ENCODE results near the gene NPFF. TPM values are rescaled to one million over a fixed set of nuclear protein-coding genes. Genes with fewer than 3 reads are reported as not detected.

The NPFF gene
- total RNA-seq, 4 donors from 2014 or later: not detected

GRCh38 chr12:53497461-53497860, 9.8 kb downstream of the NPFF start:
- no peak for TF ChIP-seq CTCF (IDR thresholded peaks at IDR 0.05)
- TF ChIP-seq POLR2A (IDR thresholded peaks at IDR 0.05): no peak
- no peak overlapping the region for H3K4me3 ChIP-seq (ENCODE audit: low read depth, poor library complexity, severe bottlenecking)
- intact Hi-C loops (cut with DNase I; ENCODE audit: low total_unique reads): no loop called here
- WGBS, 2 donors: 92 to 94% methylated on average over 3 of the region's 3 CpGs
- peak in 1 of 2 donors; percentile 70 for DNase-seq (ENCODE audit: low spot score in 2 of 2)

- no peak for TF ChIP-seq CTCF (IDR thresholded peaks at IDR 0.05)
- no peak overlapping the region for H3K4me3 ChIP-seq (ENCODE audit: low read depth, poor library complexity, severe bottlenecking)
- WGBS, 2 donors: 80 to 83% methylated on average over 1 of the region's 1 CpG
- no peak for DNase-seq (ENCODE audit: low spot score in 2 of 2)
- intact Hi-C loops (cut with DNase I; ENCODE audit: low total_unique reads): no loop called here
Measured at GRCh38 chr12:53496752-53497032, 10.6 kb downstream of the NPFF start.

GRCh38 chr12:53495903-53496751, 11.2 kb downstream of the NPFF start:
- TF ChIP-seq POLR2A (IDR thresholded peaks at IDR 0.05): no peak
- TF ChIP-seq CTCF (IDR thresholded peaks at IDR 0.05): no peak
- no peak overlapping the region for H3K4me3 ChIP-seq (ENCODE audit: low read depth, poor library complexity, severe bottlenecking)
- 38 to 45% methylated on average over 5 of the region's 5 CpGs for WGBS, 2 donors
- peak in 1 of 2 donors; percentile 67 for DNase-seq (ENCODE audit: low spot score in 2 of 2)
- intact Hi-C loops (cut with DNase I; ENCODE audit: low total_unique reads): no loop called here

- peak in 1 of 2 donors; percentile 82 for DNase-seq (ENCODE audit: low spot score in 2 of 2)
- TF ChIP-seq CTCF (IDR thresholded peaks at IDR 0.05) (no peak), POLR2A (IDR thresholded peaks at IDR 0.05) (no peak)
- H3K4me3 ChIP-seq (ENCODE audit: low read depth, poor library complexity, severe bottlenecking): no peak overlapping the region
- intact Hi-C loops (cut with DNase I; ENCODE audit: low total_unique reads): no loop called here
- 37% methylated on average over 11 of the region's 11 CpGs for WGBS, 2 donors
Measured at GRCh38 chr12:53493610-53494391, 13.5 kb downstream of the NPFF start.

GRCh38 chr12:53492830-53493609, 14.3 kb downstream of the NPFF start:
- TF ChIP-seq POLR2A (IDR thresholded peaks at IDR 0.05) (no peak), CTCF (IDR thresholded peaks at IDR 0.05) (no peak)
- peak overlapping the region; percentile 38 for H3K4me3 ChIP-seq (ENCODE audit: low read depth, poor library complexity, severe bottlenecking)
- 2% methylated on average over 22 to 37 of the region's 52 CpGs for WGBS, 2 donors
- peak; percentile 93 to 99 for DNase-seq (ENCODE audit: low spot score in 2 of 2)
- intact Hi-C loops (cut with DNase I; ENCODE audit: low total_unique reads): no loop called here
